ENCODE results near the gene RABGAP1L.

Gene RABGAP1L

DNA sequence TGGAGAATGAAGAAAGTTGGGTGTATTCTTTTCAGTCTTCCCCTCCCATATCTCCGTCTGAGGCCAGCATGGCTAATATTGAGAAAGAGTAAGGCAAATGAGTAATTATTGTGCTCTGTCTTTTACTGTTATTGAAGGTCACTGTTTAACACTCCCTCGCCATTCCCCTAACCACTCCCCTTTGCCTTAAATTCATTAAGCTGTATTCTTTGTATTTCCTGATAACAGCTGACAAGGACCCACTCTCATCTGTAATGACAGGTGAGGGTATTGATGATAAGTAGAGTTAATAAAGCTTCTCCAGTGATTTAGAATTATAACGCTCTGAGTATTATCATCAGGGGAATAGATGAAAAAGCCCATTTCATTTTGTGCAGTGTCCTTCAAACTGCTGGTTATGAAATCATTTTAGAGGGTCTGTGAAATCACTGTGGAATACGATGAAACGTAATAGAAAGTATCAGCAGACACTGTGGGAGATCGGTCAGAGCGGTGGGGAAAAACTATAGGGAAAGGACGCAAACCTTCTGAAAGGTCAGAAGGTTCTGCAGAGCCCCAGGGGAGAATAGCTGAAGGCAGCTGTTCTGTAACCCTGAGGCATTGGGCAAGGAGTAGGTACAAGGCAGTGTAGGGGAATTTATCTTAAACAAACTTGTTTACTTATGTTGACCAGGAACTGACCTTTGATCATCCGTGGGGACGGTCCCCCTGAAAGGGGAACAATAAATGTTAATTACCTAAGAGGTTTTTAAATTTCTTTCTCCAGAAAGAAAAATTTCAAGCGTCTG is 794.2 kb downstream of the RABGAP1L start:
- no peak for FAIRE-seq

DNA sequence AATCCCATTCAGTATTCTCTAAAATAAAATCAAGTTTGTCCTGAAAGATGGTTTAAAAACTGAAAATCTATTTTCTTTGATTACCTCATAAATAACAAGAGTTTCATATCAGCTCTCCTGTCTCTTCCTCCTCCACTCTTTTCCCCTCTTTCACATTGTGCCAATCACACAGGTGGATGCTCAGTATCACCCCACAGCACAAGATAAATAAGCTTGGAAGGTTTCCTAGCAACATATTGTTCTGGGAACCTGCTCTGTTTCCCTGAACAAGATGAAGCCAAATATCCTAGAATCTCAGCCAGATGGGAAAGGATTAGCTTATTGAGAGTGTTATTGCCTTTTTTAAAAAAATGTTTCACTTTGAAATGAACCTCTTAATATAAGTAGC is 794.7 kb downstream of the RABGAP1L start:
- peak; percentile 14 for FAIRE-seq

DNA sequence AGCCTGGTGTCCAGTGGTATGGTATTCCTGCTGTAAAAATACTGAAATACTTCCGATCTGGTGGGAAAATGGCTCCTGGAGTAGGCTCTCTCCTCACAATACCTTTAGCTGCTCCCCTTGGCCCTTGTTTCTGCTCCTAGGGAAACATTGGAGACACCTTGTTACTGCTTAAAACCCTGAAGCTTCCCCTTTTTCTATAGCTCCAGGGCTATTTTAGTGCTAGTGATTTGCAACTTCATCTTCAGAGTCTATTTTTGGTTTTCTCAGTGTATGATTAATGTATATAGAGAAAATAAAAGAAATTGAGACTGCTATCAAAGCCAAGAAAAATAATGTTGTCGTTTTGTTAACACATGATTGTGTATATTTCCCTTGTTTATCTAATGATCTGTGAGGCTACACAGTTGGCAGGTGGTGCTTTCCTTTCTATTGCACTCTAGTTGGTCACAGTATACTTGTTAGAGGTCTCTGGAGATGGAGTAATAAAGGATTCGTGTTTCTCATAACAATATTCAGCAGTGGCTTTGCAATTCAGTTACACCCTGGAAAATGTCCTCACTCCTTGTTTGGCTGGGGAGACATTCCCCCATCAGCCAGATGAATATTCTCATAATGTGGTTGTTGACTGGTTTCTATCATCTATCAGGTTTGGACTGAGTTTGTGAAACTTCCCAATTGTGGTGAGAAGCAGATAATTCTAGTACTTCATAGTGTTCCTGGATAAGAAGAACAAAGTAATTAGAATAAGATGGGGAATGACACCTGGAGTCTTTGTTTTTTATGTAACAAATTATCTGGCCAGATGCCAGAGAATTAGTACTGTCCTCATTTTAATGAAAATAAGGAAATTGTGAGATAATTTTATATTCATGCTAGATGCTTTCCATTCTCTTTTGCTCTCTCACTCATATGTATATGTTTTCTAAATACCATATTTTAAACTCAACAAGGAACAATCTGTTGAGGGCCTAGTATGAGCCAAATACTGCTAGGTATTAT is 795.6 kb downstream of the RABGAP1L start:
- no peak for FAIRE-seq

- no peak for FAIRE-seq
Measured at GRCh38 chr1:174956086-174956485, 796.8 kb downstream of the RABGAP1L start.

DNA sequence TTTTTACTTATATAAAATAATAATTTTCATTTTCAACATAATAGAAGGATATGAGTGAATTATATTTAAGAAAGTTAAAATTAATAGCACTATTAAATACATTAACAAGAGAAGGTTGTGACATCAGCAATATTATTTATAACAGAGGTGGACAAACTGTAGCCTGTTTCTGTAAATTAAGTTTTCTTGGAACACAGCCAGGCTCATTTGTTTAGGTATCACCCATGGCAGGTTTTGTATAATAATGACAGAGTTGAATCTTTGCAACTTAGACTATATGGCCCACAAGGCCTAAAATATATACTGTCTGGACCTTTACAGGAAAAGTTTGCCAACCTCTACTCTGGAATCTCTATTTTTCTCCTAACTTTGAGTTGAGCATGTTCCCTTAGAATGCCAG is 797.7 kb downstream of the RABGAP1L start:
- FAIRE-seq: no peak

GRCh38 chr1:174957829-174958228 is 798.5 kb downstream of the RABGAP1L start:
- FAIRE-seq: no peak

- FAIRE-seq: no peak
Measured at GRCh38 chr1:174958396-174958795, 799.1 kb downstream of the RABGAP1L start.

DNA sequence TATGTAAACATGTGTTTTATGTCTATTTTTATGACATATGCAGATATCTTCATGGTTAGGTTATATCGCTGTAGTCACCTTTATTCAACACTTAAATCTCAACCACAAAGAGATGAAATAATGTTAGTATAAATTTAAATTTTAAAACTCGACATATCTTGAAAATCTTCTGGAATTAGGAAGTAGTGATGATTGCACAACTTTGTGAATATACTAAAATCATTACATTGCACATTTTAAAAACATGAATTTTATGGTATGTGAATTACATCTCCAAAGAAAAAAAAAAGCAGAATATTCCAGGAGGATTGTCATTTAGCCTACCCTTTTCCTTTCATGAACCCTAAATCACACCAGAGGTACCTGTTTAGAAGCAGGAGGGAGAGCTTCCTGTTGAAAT is 801.0 kb downstream of the RABGAP1L start:
- no peak for FAIRE-seq

DNA sequence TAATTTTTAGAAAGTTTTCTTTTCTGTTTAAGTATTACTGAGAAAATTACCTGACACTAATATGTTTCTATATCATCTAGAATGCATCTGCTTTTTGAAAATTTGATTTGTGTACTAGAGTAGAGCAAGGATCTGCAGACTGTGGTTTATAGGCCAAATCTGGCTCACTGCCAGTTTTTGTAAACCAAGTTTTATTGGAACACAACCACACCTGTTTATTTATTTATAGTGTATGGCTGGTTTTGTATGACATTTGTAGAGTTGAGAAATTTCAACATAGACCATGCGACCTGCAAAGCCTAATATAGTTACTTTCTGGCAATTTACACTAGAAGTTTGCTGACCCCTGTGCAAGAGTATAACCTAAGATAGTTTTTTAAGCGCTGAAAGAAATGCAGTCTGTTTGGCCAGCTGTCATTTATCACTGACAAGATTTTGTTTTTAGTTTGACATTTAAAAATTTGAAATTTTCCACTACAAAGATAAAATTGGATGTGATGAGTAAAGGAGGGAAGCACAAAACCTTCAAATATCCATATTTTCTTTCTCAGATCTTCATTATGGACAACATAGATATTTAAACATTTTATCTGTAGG is 804.3 kb downstream of the RABGAP1L start:
- no peak for FAIRE-seq

DNA sequence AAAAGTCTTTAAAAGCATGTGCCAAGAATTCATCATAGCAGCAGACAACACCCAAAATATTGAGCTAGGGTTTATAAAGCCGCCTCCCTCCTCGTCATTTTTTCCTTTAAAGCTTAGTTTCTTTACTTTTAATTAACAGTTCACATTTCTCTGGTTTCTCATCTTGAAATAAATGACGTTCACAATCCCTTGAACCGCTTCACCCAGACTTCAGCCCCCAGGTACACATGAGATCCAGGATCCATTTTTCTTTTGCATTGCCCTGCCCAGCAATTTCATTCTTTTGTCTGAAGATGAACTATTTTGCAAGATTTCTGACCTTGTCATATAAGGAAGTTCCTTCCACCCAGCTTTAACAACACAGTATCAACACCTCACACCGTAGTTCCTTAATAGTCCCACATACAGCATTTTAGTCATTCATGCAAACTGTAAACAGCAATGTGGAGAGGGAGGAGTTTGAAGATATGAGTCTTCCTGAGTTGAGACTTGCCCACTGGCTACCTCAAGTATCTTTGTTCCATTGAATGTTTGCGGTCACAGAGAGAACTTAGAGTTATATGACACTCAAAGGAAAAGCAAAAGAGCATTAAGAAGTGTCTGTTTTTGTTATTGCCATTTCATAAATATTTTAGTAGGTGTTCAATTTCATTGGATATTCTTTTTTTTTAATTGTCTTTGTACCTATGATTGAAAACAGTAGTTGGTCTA is 805.1 kb downstream of the RABGAP1L start:
- no peak for FAIRE-seq

DNA sequence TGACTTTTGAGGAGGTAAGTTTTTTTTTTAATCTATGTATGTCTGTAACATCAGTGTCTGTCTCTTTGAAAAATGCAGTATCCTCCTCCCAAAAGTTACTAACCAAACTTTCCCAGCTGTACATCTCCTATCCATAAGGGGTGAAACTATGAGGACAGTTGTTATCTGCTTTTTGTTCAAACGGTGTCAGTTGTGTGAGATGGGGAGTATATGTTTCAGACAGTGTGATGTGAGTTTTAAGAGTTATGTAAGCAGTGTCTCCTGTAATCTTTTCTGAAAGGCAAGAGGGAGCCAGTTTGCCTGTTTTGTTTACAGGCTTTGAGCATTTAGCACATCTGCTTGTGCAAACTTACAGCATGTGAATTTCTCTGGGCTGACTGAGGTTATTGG is 805.6 kb downstream of the RABGAP1L start:
- no peak for FAIRE-seq

GRCh38 chr1:174965362-174966007 is 806.2 kb downstream of the RABGAP1L start:
- no peak for FAIRE-seq

DNA sequence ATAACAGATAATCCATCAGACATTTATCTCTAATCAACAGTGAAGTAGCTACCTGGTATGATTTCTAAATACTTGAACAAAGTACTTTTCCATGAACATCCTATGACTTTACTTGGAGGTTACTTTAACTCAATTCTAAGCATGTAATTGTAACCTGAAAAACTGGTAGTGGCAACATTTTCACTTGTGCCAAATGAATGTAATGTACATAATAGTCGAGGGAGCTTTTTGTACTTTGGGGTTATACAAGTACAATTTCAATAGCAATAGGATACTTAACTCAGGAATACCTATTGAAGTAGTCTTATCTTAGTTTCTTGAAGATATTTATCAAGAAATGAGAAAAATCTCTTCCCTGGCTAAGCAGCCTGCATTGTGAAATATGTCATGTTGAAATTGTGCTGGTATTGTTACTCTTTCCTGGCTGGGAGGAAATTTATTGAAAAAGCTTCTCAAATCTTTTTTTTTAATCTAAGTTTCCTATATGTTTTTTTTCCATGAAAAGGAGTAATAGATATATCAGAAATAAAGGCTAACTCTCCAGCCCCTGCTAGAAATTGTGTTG is 806.8 kb downstream of the RABGAP1L start:
- peak; percentile 24 for FAIRE-seq

DNA sequence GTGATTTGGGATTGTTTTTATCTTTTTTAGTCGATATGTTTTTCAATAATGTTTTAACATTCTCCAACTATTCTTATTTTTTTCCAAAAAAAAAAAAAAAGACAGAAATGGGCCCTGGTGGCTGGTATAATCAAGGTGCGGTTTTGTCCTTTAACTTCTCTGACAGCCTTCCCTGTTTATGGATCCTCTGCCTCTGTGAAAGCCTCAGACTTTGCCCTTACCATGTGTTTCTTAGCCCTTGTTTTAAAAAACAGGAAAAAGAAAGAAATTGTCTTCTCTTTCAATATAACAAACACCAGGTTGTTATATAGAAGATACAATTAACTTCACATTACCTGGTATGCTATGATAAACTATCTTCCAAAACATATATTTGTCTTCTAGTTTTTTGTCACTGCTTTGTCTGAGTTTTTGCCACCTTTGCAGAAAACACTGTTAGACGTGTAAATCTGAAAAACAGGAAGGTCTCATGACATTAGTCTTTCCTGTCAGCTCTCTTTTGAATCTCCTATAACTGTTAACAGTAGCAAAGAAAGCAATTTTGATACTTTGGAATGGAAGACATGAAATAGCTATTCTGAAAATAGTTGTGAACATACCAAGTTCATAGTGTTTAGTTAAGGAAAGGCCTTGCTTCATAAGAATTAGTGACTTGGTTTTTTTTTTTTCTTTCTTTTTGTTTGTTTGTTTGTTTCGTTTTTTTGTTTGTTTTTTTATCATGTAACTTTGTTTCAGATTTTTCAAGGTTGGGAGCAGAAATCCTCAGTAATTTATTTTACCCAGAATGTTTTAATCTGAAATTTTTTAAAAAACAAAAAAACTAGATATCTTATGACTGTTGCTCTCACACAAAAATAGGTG is 808.8 kb downstream of the RABGAP1L start:
- FAIRE-seq: peak; percentile 60

- FAIRE-seq: no peak
Measured at GRCh38 chr1:174968750-174969244, 809.5 kb downstream of the RABGAP1L start.

DNA sequence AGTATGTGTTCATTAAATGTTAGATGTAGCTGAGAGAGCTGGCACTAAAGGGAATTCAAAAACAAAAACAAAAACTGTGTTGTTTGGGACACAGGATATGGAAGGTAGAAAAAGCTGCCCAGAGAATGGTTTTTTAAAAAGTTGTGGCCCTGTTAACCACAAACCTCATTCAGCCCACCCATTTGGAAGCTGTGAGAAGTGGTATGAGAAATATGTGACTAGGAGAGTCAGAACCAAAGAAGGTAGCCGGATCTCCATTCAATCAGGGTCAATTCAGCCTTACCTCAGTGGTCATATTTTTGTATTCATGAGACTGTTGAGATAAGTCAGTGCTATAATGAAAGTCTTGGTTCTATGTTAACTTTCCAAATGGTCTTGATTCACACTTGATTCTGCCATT is 810.7 kb downstream of the RABGAP1L start:
- FAIRE-seq: no peak

- no peak for FAIRE-seq
Measured at GRCh38 chr1:174971466-174971865, 812.1 kb downstream of the RABGAP1L start.

GRCh38 chr1:174971902-174972301 is 812.6 kb downstream of the RABGAP1L start:
- FAIRE-seq: no peak

GRCh38 chr1:174974711-174975119 is 815.4 kb downstream of the RABGAP1L start:
- FAIRE-seq: no peak

GRCh38 chr1:174975764-174976163 is 816.4 kb downstream of the RABGAP1L start:
- FAIRE-seq: no peak

Measured in colon (tissue), 2 donors.